ENCODE measurements around the gene FAM20B. TPM values are rescaled to one million over a fixed set of nuclear protein-coding genes. Genes with fewer than 3 reads are reported as not detected.

The FAM20B gene
- total RNA-seq, 2 experiments from 2014 or later, result 35.1 to 36.1 TPM

DNA sequence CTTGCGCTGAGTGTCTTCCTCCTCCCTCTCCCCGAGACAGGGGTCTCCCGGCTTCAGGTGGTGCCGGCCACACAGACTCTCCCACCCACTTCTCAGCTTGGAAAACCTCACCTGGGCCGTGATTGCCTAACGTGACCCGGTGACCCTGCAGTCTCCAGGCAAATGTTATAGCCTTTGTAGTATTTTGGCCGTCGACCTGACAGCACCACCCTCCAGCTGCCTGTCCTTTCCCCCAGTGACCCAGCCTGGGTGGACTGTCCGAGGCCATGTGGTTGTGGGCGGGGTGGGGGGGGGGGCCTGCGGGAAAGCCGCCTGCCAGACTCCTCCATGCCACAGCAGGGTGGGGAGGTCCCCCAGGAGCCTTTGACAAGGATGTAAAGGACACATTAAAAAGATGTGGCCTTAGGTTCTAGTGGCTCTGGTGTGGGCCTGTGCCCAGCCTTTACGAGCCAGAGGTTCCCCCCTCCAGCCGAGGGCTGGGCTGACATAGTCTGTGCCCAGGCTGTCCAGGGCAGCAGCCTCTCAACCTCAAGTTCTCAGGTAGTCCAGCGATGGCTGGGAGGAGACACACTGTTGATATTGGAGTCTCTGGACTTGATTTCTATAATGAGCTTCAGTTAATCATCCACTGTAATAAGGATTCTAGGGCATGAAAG is 64.3 kb downstream of the FAM20B start:
- CTCF ChIA-PET, result no interaction called here
- Mint-ChIP-seq H3K36me3 (ENCODE audit: low read depth) (peaks cover 25% of the 10 kb centered on the region), H3K4me1 (ENCODE audit: low read depth) (peaks cover 4% of the 10 kb centered on the region), H3K9me3 (no peaks in the 10 kb centered on the region), H3K4me3 (no peak overlapping the region), H3K27me3 (ENCODE audit: low read depth) (no peaks in the 10 kb centered on the region), H3K27ac (no peak overlapping the region)
- intact Hi-C loops (cut with micrococcal nuclease), result loop anchor here (10.0 kb wide), 1 partner anchor 1545 kb away; the partner anchor contains the start of gene XPR1
- DNase-seq, result no peak

GRCh38 chr1:179090522-179090921 is 64.8 kb downstream of the FAM20B start:
- peaks cover 3% of the 10 kb centered on the region for H3K4me1 Mint-ChIP-seq (ENCODE audit: low read depth)
- CTCF ChIA-PET, result no interaction called here
- H3K4me3 Mint-ChIP-seq, result no peak overlapping the region
- intact Hi-C loops (cut with micrococcal nuclease), result no loop called here
- peaks cover 26% of the 10 kb centered on the region for H3K36me3 Mint-ChIP-seq (ENCODE audit: low read depth)
- no peaks in the 10 kb centered on the region for H3K27me3 Mint-ChIP-seq (ENCODE audit: low read depth)
- H3K9me3 Mint-ChIP-seq, result no peaks in the 10 kb centered on the region
- DNase-seq, result no peak
- no peak overlapping the region for H3K27ac Mint-ChIP-seq

GRCh38 chr1:179090923-179091322 is 65.2 kb downstream of the FAM20B start:
- Mint-ChIP-seq H3K4me3 (no peak overlapping the region), H3K36me3 (ENCODE audit: low read depth) (peaks cover 29% of the 10 kb centered on the region), H3K27me3 (ENCODE audit: low read depth) (no peaks in the 10 kb centered on the region), H3K4me1 (ENCODE audit: low read depth) (peaks cover 2% of the 10 kb centered on the region), H3K9me3 (no peaks in the 10 kb centered on the region), H3K27ac (no peak overlapping the region)
- no peak for DNase-seq
- CTCF ChIA-PET, result no interaction called here
- intact Hi-C loops (cut with micrococcal nuclease), result no loop called here

DNA sequence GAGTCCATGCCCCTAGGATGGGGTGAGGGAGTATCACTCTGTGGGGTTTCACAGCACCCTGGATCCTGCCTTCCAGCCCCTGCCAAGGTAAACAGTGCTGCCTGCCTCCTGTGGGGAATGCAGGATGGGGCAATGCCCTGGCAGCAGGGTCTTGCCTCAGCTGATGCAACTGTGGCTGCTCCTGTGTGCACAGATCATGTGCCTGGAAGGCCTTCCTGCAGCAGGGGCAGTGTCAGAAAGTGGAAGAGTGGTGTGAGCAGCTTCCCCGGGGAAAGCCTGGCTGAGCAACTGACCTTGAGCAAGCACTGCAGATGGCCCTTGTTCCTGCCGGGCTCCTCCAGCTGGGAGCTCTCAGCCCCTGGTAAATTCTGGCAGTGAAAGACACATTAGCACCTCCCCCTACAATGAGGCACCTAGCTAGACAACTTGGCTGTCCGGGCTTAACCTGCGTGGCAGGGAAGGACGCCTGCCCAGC is 66.0 kb downstream of the FAM20B start:
- H3K9me3 Mint-ChIP-seq, result no peaks in the 10 kb centered on the region
- intact Hi-C loops (cut with micrococcal nuclease), result no loop called here
- no peaks in the 10 kb centered on the region for H3K27me3 Mint-ChIP-seq (ENCODE audit: low read depth)
- no peak for DNase-seq
- H3K36me3 Mint-ChIP-seq (ENCODE audit: low read depth), result peaks cover 29% of the 10 kb centered on the region
- CTCF ChIA-PET, result no interaction called here
- H3K4me3 Mint-ChIP-seq, result no peak overlapping the region
- H3K4me1 Mint-ChIP-seq (ENCODE audit: low read depth), result no peaks in the 10 kb centered on the region
- H3K27ac Mint-ChIP-seq, result no peak overlapping the region

DNA sequence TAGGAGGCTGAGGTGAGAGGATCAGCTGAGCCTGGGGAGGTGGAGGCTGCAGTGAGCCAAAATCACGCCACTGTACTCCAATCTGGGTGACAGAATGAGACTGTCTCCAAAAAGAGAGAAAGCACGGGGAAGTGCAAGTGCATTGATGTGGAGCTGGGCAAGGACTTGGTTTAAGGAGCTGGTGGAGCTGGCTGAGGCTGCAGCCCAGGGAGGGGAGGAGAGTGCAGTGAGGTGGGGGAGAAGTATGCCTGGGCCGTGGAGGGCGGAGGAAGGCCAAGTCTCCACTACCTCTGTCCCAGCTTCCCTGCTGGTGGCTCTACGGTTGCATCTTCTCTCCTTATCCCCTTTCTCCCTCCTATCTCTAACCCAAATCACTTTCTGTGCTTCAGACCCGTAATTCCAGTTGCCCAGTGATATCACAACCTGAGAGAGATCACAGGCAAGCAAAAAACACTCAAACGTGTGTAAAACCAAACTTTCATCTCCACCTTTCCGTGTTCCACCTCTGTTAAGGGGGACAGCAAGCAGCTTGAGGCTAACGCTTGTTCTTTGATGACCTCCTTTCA is 67.3 kb downstream of the FAM20B start:
- H3K27ac Mint-ChIP-seq, result peak overlapping the region; percentile 44
- no peaks in the 10 kb centered on the region for H3K9me3 Mint-ChIP-seq

GRCh38 chr1:179094818-179095217 is 69.1 kb downstream of the FAM20B start:
- intact Hi-C loops (cut with micrococcal nuclease), result no loop called here
- Mint-ChIP-seq H3K36me3 (ENCODE audit: low read depth) (peaks cover 25% of the 10 kb centered on the region), H3K4me3 (no peak overlapping the region), H3K9me3 (no peaks in the 10 kb centered on the region), H3K4me1 (ENCODE audit: low read depth) (no peaks in the 10 kb centered on the region), H3K27me3 (ENCODE audit: low read depth) (no peaks in the 10 kb centered on the region), H3K27ac (no peak overlapping the region)
- no peak for DNase-seq
- CTCF ChIA-PET, result no interaction called here

More for the DNA sequence above, 67.3 kb downstream of the FAM20B start:
- H3K4me1 Mint-ChIP-seq (ENCODE audit: low read depth), result no peaks in the 10 kb centered on the region
- no peaks in the 10 kb centered on the region for H3K27me3 Mint-ChIP-seq (ENCODE audit: low read depth)
- intact Hi-C loops (cut with micrococcal nuclease), result no loop called here
- no peak for DNase-seq
- CTCF ChIA-PET, result interaction anchor here (0.5 kb wide), 1 partner anchor 18 kb away, joined by 4 read pairs; no protein-coding TSS in a partner anchor
- H3K36me3 Mint-ChIP-seq (ENCODE audit: low read depth), result peaks cover 28% of the 10 kb centered on the region
- H3K4me3 Mint-ChIP-seq, result no peak overlapping the region

- Mint-ChIP-seq H3K36me3 (ENCODE audit: low read depth) (peaks cover 25% of the 10 kb centered on the region), H3K4me3 (no peak overlapping the region), H3K27me3 (ENCODE audit: low read depth) (no peaks in the 10 kb centered on the region), H3K4me1 (ENCODE audit: low read depth) (no peaks in the 10 kb centered on the region), H3K9me3 (no peaks in the 10 kb centered on the region), H3K27ac (no peak overlapping the region)
- DNase-seq, result no peak
- intact Hi-C loops (cut with micrococcal nuclease), result no loop called here
- CTCF ChIA-PET, result no interaction called here
Observed at GRCh38 chr1:179095377-179095776, 69.7 kb downstream of the FAM20B start.

GRCh38 chr1:179095924-179096323 is 70.2 kb downstream of the FAM20B start:
- no peak for DNase-seq
- Mint-ChIP-seq H3K27me3 (ENCODE audit: low read depth) (no peaks in the 10 kb centered on the region), H3K9me3 (no peaks in the 10 kb centered on the region), H3K4me1 (ENCODE audit: low read depth) (no peaks in the 10 kb centered on the region), H3K27ac (no peak overlapping the region), H3K4me3 (no peak overlapping the region), H3K36me3 (ENCODE audit: low read depth) (peaks cover 25% of the 10 kb centered on the region)
- intact Hi-C loops (cut with micrococcal nuclease), result no loop called here
- CTCF ChIA-PET, result no interaction called here

GRCh38 chr1:179099891-179100290 is 74.2 kb downstream of the FAM20B start:
- intact Hi-C loops (cut with micrococcal nuclease), result no loop called here
- peaks cover 10% of the 10 kb centered on the region for H3K36me3 Mint-ChIP-seq (ENCODE audit: low read depth)
- no peaks in the 10 kb centered on the region for H3K4me1 Mint-ChIP-seq (ENCODE audit: low read depth)
- no peak overlapping the region for H3K27ac Mint-ChIP-seq
- no peak for DNase-seq
- H3K9me3 Mint-ChIP-seq, result no peaks in the 10 kb centered on the region
- no peaks in the 10 kb centered on the region for H3K27me3 Mint-ChIP-seq (ENCODE audit: low read depth)
- no peak overlapping the region for H3K4me3 Mint-ChIP-seq
- CTCF ChIA-PET, result interaction anchor here (1.1 to 1.2 kb wide), 2 partner anchors 21 to 270 kb away, joined by 3 read pairs; no protein-coding TSS in a partner anchor

DNA sequence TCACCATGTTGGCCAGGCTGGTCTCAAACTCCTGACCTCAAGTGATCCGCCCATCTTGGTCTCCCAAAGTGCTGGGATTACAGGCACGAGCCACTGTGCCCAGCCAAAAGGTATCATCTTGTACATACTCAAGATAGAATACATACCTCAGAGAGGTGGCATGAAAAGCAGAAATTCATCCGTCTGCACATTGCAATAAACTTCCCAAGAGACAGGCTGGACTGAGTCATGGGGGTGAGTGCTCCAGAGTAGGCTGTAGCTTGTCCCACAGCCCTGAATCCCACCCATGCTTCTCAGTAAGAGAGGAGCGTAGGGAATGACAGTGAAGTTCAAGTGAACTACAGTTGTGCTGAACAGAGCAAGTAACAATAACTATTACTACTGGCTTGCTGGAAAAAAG is 75.9 kb downstream of the FAM20B start:
- CTCF ChIA-PET, result interaction anchor here (1.1 to 1.5 kb wide), 2 partner anchors 14 to 37 kb away, joined by 3 to 5 read pairs; no protein-coding TSS in a partner anchor
- peaks cover 6% of the 10 kb centered on the region for H3K36me3 Mint-ChIP-seq (ENCODE audit: low read depth)
- H3K27me3 Mint-ChIP-seq (ENCODE audit: low read depth), result no peaks in the 10 kb centered on the region
- no peaks in the 10 kb centered on the region for H3K4me1 Mint-ChIP-seq (ENCODE audit: low read depth)
- no peak for DNase-seq
- intact Hi-C loops (cut with micrococcal nuclease), result no loop called here
- no peaks in the 10 kb centered on the region for H3K9me3 Mint-ChIP-seq
- H3K27ac Mint-ChIP-seq, result no peak overlapping the region
- no peak overlapping the region for H3K4me3 Mint-ChIP-seq

DNA sequence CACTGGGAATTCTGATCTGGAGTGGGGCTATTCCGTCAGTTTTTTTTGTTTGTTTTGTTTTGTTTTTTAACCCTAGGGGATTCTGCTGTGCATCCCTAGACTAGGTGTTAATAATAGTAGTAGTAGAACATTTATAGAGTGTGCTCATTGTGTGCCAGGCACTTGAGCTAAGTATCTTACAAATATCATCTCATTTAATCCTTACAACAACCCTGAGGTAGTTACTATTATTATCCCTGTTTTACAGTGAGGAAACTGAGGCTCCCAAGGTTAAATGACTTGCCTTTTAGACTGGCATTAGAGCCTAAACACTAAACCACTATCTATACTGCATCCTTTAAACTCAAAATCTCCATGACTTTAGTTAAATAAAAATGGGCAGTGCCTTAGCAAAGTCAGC is 78.3 kb downstream of the FAM20B start:
- Mint-ChIP-seq H3K27ac (no peak overlapping the region), H3K9me3 (no peaks in the 10 kb centered on the region), H3K4me3 (no peak overlapping the region), H3K4me1 (ENCODE audit: low read depth) (no peaks in the 10 kb centered on the region), H3K36me3 (ENCODE audit: low read depth) (peaks cover 12% of the 10 kb centered on the region), H3K27me3 (ENCODE audit: low read depth) (no peaks in the 10 kb centered on the region)
- intact Hi-C loops (cut with micrococcal nuclease), result no loop called here
- CTCF ChIA-PET, result no interaction called here
- no peak for DNase-seq

DNA sequence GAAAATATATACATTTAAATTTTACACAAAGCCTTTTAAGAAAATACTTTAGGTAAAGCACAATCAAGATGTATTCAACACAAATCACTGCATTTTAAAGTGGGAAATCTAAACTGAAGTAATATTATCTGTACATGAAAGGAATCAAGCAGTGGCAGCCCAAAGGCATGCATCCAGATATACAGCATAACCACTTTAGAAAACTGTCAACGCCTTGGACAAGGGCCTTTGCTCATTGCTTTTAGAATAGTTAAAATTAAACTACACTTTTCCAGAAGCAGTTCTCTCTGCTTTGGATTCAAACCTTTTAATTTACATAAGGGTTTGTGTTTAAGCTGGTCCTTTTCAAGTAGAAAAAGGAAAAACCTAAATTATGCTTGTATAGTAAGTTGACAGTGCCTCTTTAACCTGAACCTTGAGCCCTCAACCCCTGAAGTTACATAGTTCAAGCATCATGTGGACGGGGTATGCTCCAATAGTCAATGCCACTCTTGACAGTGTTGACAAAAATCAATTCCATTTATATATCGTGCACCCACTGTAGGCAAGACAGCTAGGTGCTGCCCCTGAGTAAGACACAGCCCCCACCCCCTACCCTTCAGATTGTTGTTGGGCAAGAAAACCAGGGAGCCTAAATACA is 79.0 kb downstream of the FAM20B start:
- Mint-ChIP-seq H3K4me1 (ENCODE audit: low read depth) (no peaks in the 10 kb centered on the region), H3K27me3 (ENCODE audit: low read depth) (no peaks in the 10 kb centered on the region), H3K9me3 (no peaks in the 10 kb centered on the region), H3K4me3 (no peak overlapping the region), H3K36me3 (ENCODE audit: low read depth) (peaks cover 15% of the 10 kb centered on the region), H3K27ac (no peak overlapping the region)
- no peak for DNase-seq
- CTCF ChIA-PET, result interaction anchor here (1.3 to 1.8 kb wide), 3 partner anchors 30 to 266 kb away, joined by 4 to 5 read pairs (median 4); no protein-coding TSS in a partner anchor
- intact Hi-C loops (cut with micrococcal nuclease), result loop anchor here (1.0 kb wide), 1 partner anchor 188 kb away; no protein-coding TSS in a partner anchor
